HCT116 (cell line): Measurements from ENCODE around the gene PHPT1. TPM values are rescaled to one million over a fixed set of nuclear protein-coding genes. Genes with fewer than 3 reads are reported as not detected.

ENCODE experiments used
- ATAC-seq: fragments of 200-7000 bp; cut with Tn5 transposase; 2 replicates; pipeline ENCODE4 v1.9.1; 2020; ENCODE audit warnings: mild to moderate bottlenecking, moderate library complexity
- BruUV-seq: library from RNA; stranded (reverse); fragments of 400-500 nt; replicated peaks from 2 replicates; lab custom pipeline; 2021; lab: Mats Ljungman, UMichigan
- CTCF ChIA-PET: fragments of 300-600 bp; sonication (Branson Sonifier 250); formaldehyde crosslinking; loops from one replicate; lab custom pipeline; 2021; ENCODE audit warnings: antibody characterized with exemption; lab: Charles Lee
- POLR2A ChIA-PET: fragments of 300-600, 350-600 bp; sonication (Branson Sonifier 250); formaldehyde crosslinking; loops from one replicate; lab custom pipeline; 2021; ENCODE audit warnings: antibody characterized with exemption; lab: Charles Lee
- RAD21 ChIA-PET, 2 experiments: fragments of 300-600 bp; sonication (Branson Sonifier 250); formaldehyde crosslinking; loops; one replicate each; lab custom pipeline; 2023; ENCODE audit warnings: low total read pairs in 2 of 2; ENCODE audit not compliant: uncharacterized antibody in 2 of 2, unreplicated experiment in 2 of 2, low non-redundant PET in 1 of 2; lab: Charles Lee
- DNase-seq: peaks from one replicate; pipeline ENCODE4 v3.0.0-alpha.2; 2010; ENCODE audit warnings: low read depth, low spot score
- H2AFZ ChIP-seq: fragments of 200-600 bp; shearing (Covaris generic), sonication (generic); 2 replicates; pipeline ENCODE4 v1.6.1; 2017; ENCODE audit warnings: low read depth, mixed run types, mixed read lengths, antibody characterized with exemption, low read length; ENCODE audit not compliant: poor library complexity, severe bottlenecking
- H3K27ac ChIP-seq: 2 replicates; pipeline ENCODE4 v1.5.1; 2012; ENCODE audit warnings: low read depth, low read length
- H3K27me3 ChIP-seq: fragments of 200-600 bp; sonication (generic); 2 replicates; pipeline ENCODE4 v1.6.1; 2016; ENCODE audit warnings: mixed run types, low read length, mixed read lengths; ENCODE audit not compliant: insufficient read depth
- H3K36me3 ChIP-seq, 2 experiments: fragments of 200-500 bp in 1 of 2; fragments of 200-600 bp in 1 of 2; sonication (Bioruptor generic) in 1 of 2; sonication (generic) in 1 of 2; 2 replicates each; pipeline versions ENCODE4 v1.5.1 to v1.6.1; 2014 to 2016; ENCODE audit warnings: low read length in 2 of 2, inconsistent platforms in 1 of 2, mixed read lengths in 1 of 2, mixed run types in 1 of 2; ENCODE audit not compliant: insufficient read depth in 2 of 2, control insufficient read depth in 1 of 2
- H3K4me1 ChIP-seq, 2 experiments: fragments of 200-600 bp in 1 of 2; sonication (generic) in 1 of 2; 2 replicates each; pipeline versions ENCODE4 v1.5.1 to v1.6.1; 2012 to 2017; ENCODE audit warnings: low read length in 2 of 2, inconsistent platforms in 1 of 2, mild to moderate bottlenecking in 1 of 2, mixed read lengths in 1 of 2, mixed run types in 1 of 2, moderate library complexity in 1 of 2; ENCODE audit not compliant: insufficient read depth in 2 of 2, control insufficient read depth in 1 of 2
- H3K4me2 ChIP-seq: fragments of 200-600 bp; sonication (generic); 2 replicates; pipeline ENCODE4 v1.6.1; 2017; ENCODE audit warnings: mixed run types, low read length, mixed read lengths
- H3K4me3 ChIP-seq, 2 experiments: fragments of 200-600 bp in 1 of 2; sonication (generic) in 1 of 2; replicated peaks in 1 of 2; 2 replicates each; pipeline ENCODE4 v1.5.1; 2011 to 2016; ENCODE audit warnings: low read length in 2 of 2, control low read depth in 1 of 2, low read depth in 1 of 2, mild to moderate bottlenecking in 1 of 2, mixed read lengths in 1 of 2, mixed run types in 1 of 2
- H3K79me2 ChIP-seq: fragments of 200-600 bp; sonication (generic); 2 replicates; pipeline ENCODE4 v1.6.1; 2017; ENCODE audit warnings: mild to moderate bottlenecking, mixed run types, low read length, moderate library complexity, mixed read lengths; ENCODE audit not compliant: insufficient read depth
- H3K9ac ChIP-seq: fragments of 200-600 bp; sonication (generic); 2 replicates; pipeline ENCODE4 v1.6.1; 2016; ENCODE audit warnings: low read length, mixed read lengths
- H3K9me2 ChIP-seq: fragments of 200-600 bp; sonication (generic), shearing (Covaris generic); 2 replicates; pipeline ENCODE4 v1.6.1; 2017; ENCODE audit warnings: mixed run types, mild to moderate bottlenecking, moderate library complexity; ENCODE audit not compliant: insufficient read depth
- H3K9me3 ChIP-seq, 2 experiments: fragments of 200-500 bp in 1 of 2; fragments of 200-600 bp in 1 of 2; sonication (Bioruptor generic) in 1 of 2; sonication (generic) in 1 of 2; 2 replicates each; pipeline ENCODE4 v1.6.1; 2014 to 2017; ENCODE audit warnings: low read length in 2 of 2, mixed read lengths in 2 of 2, inconsistent platforms in 1 of 2, low read depth in 1 of 2, mild to moderate bottlenecking in 1 of 2, mixed run types in 1 of 2, moderate library complexity in 1 of 2; ENCODE audit not compliant: control insufficient read depth in 1 of 2, insufficient read depth in 1 of 2
- H4K20me1 ChIP-seq: fragments of 200-600 bp; sonication (generic), shearing (Covaris generic); 2 replicates; pipeline ENCODE4 v1.6.1; 2017; ENCODE audit warnings: mixed run types, mild to moderate bottlenecking, moderate library complexity; ENCODE audit not compliant: insufficient read depth
- POLR2A ChIP-seq: IDR thresholded peaks from 2 replicates; pipeline ENCODE4 v1.7.0; 2011; ENCODE audit warnings: borderline replicate concordance; ENCODE audit not compliant: insufficient read depth, insufficient read length; ENCODE audit errors: extremely low read depth
- RAD21 ChIP-seq: IDR thresholded peaks from 2 replicates; pipeline ENCODE4 v1.6.1; 2012; ENCODE audit warnings: low read depth, mild to moderate bottlenecking
- REST ChIP-seq: IDR thresholded peaks from 2 replicates; pipeline ENCODE4 v1.6.1; 2012; ENCODE audit warnings: low read depth
- SIN3A ChIP-seq: IDR thresholded peaks from 2 replicates; pipeline ENCODE4 v1.6.1; 2012; ENCODE audit warnings: low read depth
- SP1 ChIP-seq: IDR thresholded peaks from 2 replicates; pipeline ENCODE4 v1.6.1; 2012; ENCODE audit warnings: low read depth
- TCF7L2 ChIP-seq: IDR thresholded peaks from 2 replicates; pipeline ENCODE4 v1.7.0; 2011; ENCODE audit warnings: borderline replicate concordance, inconsistent platforms; ENCODE audit not compliant: insufficient read depth, insufficient read length; ENCODE audit errors: extremely low read depth
- YY1 ChIP-seq: IDR thresholded peaks from 2 replicates; pipeline ENCODE4 v1.6.1; 2011; ENCODE audit warnings: low read length, low read depth, moderate library complexity, mild to moderate bottlenecking; ENCODE audit not compliant: insufficient replicate concordance; ENCODE audit errors: extremely low read depth
- ZNF274 ChIP-seq: fragments of 200-500 bp; sonication (Bioruptor generic); IDR thresholded peaks from 2 replicates; pipeline ENCODE4 v1.6.1; 2014; ENCODE audit warnings: mild to moderate bottlenecking, low read depth, low read length, inconsistent platforms
- intact Hi-C: fragments of 100-400 bp; cut with micrococcal nuclease; formaldehyde crosslinking; loops from 2 replicates; pipeline ENCODE4 v1.10.0; 2022
- total RNA-seq: library from RNA; stranded (reverse); gene quantifications from one replicate; pipeline ENCODE4 v1.2.1, GENCODE V29; 2021; ENCODE audit not compliant: unreplicated experiment

Gene PHPT1
- total RNA-seq, 1 experiment from 2014 or later = 148 TPM

GRCh38 chr9:136853596-136854112 is 4.4 kb downstream of the PHPT1 start:
- Histone ChIP-seq H3K9ac (no peak overlapping the region), H3K9me3 (no peaks in the 10 kb centered on the region), H3K4me3 (no peak overlapping the region), H3K4me2 (no peak overlapping the region), H3K27ac (no peak overlapping the region), H3K27me3 (no peaks in the 10 kb centered on the region), H3K36me3 (peaks cover 0 to 14% of the 10 kb centered on the region in 2 experiments; a peak in 1 of 4 replicates), H3K9me2 (no peaks in the 10 kb centered on the region), H3K79me2 (peaks cover 7% of the 10 kb centered on the region; the same call in 1 of the 2 replicates), H3K4me1 (peaks cover 4 to 9% of the 10 kb centered on the region in 2 experiments; a peak in 2 of 4 replicates), H4K20me1 (no peaks in the 10 kb centered on the region), H2AFZ (no peak overlapping the region)
- POLR2A ChIA-PET = no interaction called here
- BruUV-seq = no TSS peak
- RAD21 ChIA-PET = no interaction called here
- ATAC-seq (no peak), DNase-seq (no peak)
- intact Hi-C loops = no loop called here
- CTCF ChIA-PET = no interaction called here
- TF ChIP-seq TCF7L2 (no peak), SIN3A (no peak), RAD21 (no peak), YY1 (no peak), ZNF274 (no peak), SP1 (no peak), REST (no peak), POLR2A (no peak)
- TF ChIP-seq, all 23 proteins: peak for 0
